Spleen (tissue), 11 donors: Measurements from ENCODE around the gene RNF152. TPM values are rescaled to one million over a fixed set of nuclear protein-coding genes. Genes with fewer than 3 reads are reported as not detected.
A peak's percentile ranks its signal among the peaks of the same experiment; 100 is the strongest.

Source experiments
- DNase-seq: peaks from one replicate; pipeline ENCODE4 v3.0.0-alpha.2; 2020
- H3K27ac ChIP-seq, 8 donors: fragments of 200-600 bp; sonication (generic) in 7 of 8; 1 replicate in 4 of 8; 2 replicates in 4 of 8; pipeline versions ENCODE4 v1.5.0 to v1.8.0; 2016 to 2021; ENCODE audit warnings: inconsistent platforms in 4 of 8, mild to moderate bottlenecking in 4 of 8, moderate library complexity in 1 of 8
- H3K27me3 ChIP-seq, 7 donors: fragments of 200-600 bp; sonication (generic) in 6 of 7; replicated peaks in 1 of 7; 1 replicate in 4 of 7; 2 replicates in 3 of 7; pipeline versions ENCODE4 v1.5.0 to v1.8.0; 2016 to 2021; ENCODE audit warnings: inconsistent platforms in 3 of 7, mild to moderate bottlenecking in 1 of 7
- H3K36me3 ChIP-seq, 6 donors: fragments of 200-600 bp; sonication (generic) in 5 of 6; 1 replicate in 4 of 6; 2 replicates in 2 of 6; pipeline versions ENCODE4 v1.5.0 to v1.8.0; 2016 to 2021; ENCODE audit warnings: inconsistent platforms in 2 of 6
- H3K4me1 ChIP-seq, 6 donors: fragments of 200-600 bp; sonication (generic) in 5 of 6; 1 replicate in 3 of 6; 2 replicates in 3 of 6; pipeline versions ENCODE4 v1.5.0 to v1.8.0; 2016 to 2021; ENCODE audit warnings: inconsistent platforms in 3 of 6
- H3K4me3 ChIP-seq, 8 donors: fragments of 200-600 bp; sonication (generic) in 7 of 8; 1 replicate in 4 of 8; 2 replicates in 4 of 8; pipeline versions ENCODE4 v1.5.0 to v1.8.0; 2016 to 2021; ENCODE audit warnings: inconsistent platforms in 4 of 8, mild to moderate bottlenecking in 4 of 8, moderate library complexity in 2 of 8
- H3K9me3 ChIP-seq, 8 donors: fragments of 200-600 bp; sonication (generic) in 7 of 8; 1 replicate in 4 of 8; 2 replicates in 4 of 8; pipeline versions ENCODE4 v1.5.0 to v1.8.0; 2016 to 2021; ENCODE audit warnings: inconsistent platforms in 4 of 8
- CTCF ChIP-seq, 11 experiments: fragments of 200-600 bp in 7 of 11; fragments of 450-650 bp in 4 of 11; sonication (generic) in 4 of 11; IDR thresholded peaks in 8 of 11; conservative IDR thresholded peaks in 3 of 11; 1 replicate in 7 of 11; 2 replicates in 4 of 11; pipeline versions ENCODE4 v1.4.0 to v1.8.0; 2016 to 2021; ENCODE audit warnings: antibody characterized with exemption in 11 of 11, inconsistent platforms in 4 of 11, mild to moderate bottlenecking in 1 of 11
- POLR2A ChIP-seq, 3 donors: fragments of 450-650 bp; IDR thresholded peaks; one replicate each; pipeline ENCODE4 v1.5.1; 2017; ENCODE audit warnings: antibody characterized with exemption in 3 of 3, mild to moderate bottlenecking in 1 of 3
- POLR2AphosphoS5 ChIP-seq, 3 donors: sonication (generic); formaldehyde crosslinking; IDR thresholded peaks; one replicate each; pipeline ENCODE4 v1.5.1; 2017; ENCODE audit warnings: antibody characterized with exemption in 3 of 3
- WGBS, 5 donors: extraction: QIAGEN DNeasy Blood & Tissue Kit in 3 of 5; methylation state at CpG; one replicate each; pipeline versions ENCODE4 v1.1.5 to v1.1.7; 2013 to 2018; 5-methylcytosine and 5-hydroxymethylcytosine counted together
- intact Hi-C: fragments of 100-400 bp; cut with DNase I; formaldehyde crosslinking; loops from one replicate; pipeline ENCODE4 v1.15.0; 2023; ENCODE audit warnings: low total_unique reads
- polyA plus RNA-seq, 3 donors: library from polyadenylated mRNA; stranded (reverse); fragments of 200-250 nt; gene quantifications; one replicate each; pipeline ENCODE4 v1.2.1, GENCODE V29; 2013
- total RNA-seq, 7 donors: library from RNA; depleted of rRNA in 3 of 7; stranded (reverse); fragments of >200 nt in 3 of 7; fragmentation: NEBNext Ultra II Directional in 4 of 7; extraction: Animal tissue kit (Norgen Biotek cat#: 25700) in 4 of 7; gene quantifications; one replicate each; pipeline versions ENCODE4 v1.1.0 to v1.2.1, GENCODE V29; 2016 to 2021
- donor health status: healthy with polysubstance abuse.
- donor health status: DM: no; HTN: no; CAD: no; lungs with moderate emphysema.
- donor health status: DM: no; HTN: no; CAD: no.
- donor health status: Bipolar disorder and iron deficiency.
- donor health status: healthy.
- donor health status: DM: no; HTN: no; CAD: no.
- donor health status: DM: yes; HTN: yes; CAD: no.

RNF152 gene
- total and polyA plus RNA-seq, 10 donors = 0.15 to 7.1 (median 2.2) TPM

- intact Hi-C loops = loop anchor here (10.0 kb wide), 1 partner anchor 340 kb away; no protein-coding TSS in a partner anchor
- TF ChIP-seq POLR2AphosphoS5 (IDR thresholded peaks at IDR 0.05) (no peak), CTCF (IDR thresholded peaks at IDR 0.05 in 8 of 11, conservative IDR thresholded peaks at IDR 0.05 in 3 of 11) (no peak), POLR2A (IDR thresholded peaks at IDR 0.05) (no peak)
- no peak for DNase-seq
- Histone ChIP-seq H3K27me3 (peaks cover 0 to 83% (median 30%) of the 10 kb centered on the region in 7 donors), H3K27ac (peak overlapping the region in 4 of 8 donors; percentile 11 to 52 (median 35)), H3K4me1 (peaks cover 2 to 34% (median 24%) of the 10 kb centered on the region in 6 donors), H3K36me3 (no peaks in the 10 kb centered on the region), H3K4me3 (peak overlapping the region; percentile 60 to 90 (median 74)), H3K9me3 (no peaks in the 10 kb centered on the region)
- 17 to 29% (median 22%) methylated on average over 21 to 28 of the region's 28 CpGs for WGBS, 5 donors
Measured at GRCh38 chr18:61894751-61895524, 2.1 kb upstream of the RNF152 start.

DNA sequence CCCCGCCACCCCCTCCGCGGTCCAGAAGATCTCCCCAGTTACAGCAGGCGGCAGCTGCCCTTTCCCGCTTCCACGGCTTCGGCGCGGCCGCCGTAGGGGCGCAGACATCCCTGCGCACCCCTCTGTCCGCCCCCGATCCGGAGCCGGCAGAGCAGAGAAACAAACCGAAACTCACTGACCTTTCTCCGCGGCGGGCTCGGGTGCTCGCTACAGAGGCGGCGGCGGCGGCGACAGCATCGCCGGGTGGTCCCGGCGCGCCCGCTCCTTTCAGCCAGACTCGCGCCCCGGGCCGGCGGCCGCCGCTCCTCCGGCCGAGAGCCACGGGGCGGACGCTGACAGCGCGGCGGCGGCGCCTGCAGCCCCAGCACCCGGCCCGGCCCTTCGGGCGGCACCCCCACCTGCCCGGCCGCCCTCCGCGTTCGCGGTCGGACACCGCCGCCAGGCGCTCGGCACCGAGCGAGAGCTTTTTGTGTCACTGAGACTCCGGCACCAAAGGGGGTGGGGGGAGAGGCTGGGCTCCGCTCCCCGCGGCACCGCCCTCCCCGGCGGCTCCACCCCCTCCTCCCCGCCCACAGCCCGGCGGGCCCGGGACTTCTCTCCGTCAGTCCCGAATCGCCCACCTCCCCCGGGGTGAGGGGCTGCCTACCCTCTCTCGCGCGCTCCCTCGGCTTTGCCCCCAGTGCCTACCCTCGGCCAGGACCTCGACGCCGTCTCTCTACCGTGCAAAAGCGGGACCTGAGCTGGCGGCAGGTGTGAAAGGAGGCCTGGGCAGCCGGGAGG, 1.4 kb upstream of the RNF152 start:
- peak; percentile 87 for DNase-seq
- H3K9me3 ChIP-seq = no peaks in the 10 kb centered on the region
- peaks cover 0 to 83% (median 30%) of the 10 kb centered on the region in 7 donors for H3K27me3 ChIP-seq
- peak overlapping the region; percentile 60 to 90 (median 74) for H3K4me3 ChIP-seq
- 0 to 1% (median 1%) methylated on average over 21 to 95 of the region's 95 CpGs for WGBS, 5 donors
- peak in 2 of 3 donors; percentile 43 to 65 for TF ChIP-seq POLR2AphosphoS5 (IDR thresholded peaks at IDR 0.05)
- TF ChIP-seq CTCF (IDR thresholded peaks at IDR 0.05 in 8 of 11, conservative IDR thresholded peaks at IDR 0.05 in 3 of 11) = peak in 1 of 11 experiments; percentile 9
- TF ChIP-seq POLR2A (IDR thresholded peaks at IDR 0.05) = no peak
- H3K4me1 ChIP-seq = peaks cover 2 to 34% (median 24%) of the 10 kb centered on the region in 6 donors
- no peaks in the 10 kb centered on the region for H3K36me3 ChIP-seq
- intact Hi-C loops = loop anchor here (10.0 kb wide), 1 partner anchor 339 kb away; no protein-coding TSS in a partner anchor
- H3K27ac ChIP-seq = peak overlapping the region in 5 of 8 donors; percentile 7 to 52 (median 24)

DNA sequence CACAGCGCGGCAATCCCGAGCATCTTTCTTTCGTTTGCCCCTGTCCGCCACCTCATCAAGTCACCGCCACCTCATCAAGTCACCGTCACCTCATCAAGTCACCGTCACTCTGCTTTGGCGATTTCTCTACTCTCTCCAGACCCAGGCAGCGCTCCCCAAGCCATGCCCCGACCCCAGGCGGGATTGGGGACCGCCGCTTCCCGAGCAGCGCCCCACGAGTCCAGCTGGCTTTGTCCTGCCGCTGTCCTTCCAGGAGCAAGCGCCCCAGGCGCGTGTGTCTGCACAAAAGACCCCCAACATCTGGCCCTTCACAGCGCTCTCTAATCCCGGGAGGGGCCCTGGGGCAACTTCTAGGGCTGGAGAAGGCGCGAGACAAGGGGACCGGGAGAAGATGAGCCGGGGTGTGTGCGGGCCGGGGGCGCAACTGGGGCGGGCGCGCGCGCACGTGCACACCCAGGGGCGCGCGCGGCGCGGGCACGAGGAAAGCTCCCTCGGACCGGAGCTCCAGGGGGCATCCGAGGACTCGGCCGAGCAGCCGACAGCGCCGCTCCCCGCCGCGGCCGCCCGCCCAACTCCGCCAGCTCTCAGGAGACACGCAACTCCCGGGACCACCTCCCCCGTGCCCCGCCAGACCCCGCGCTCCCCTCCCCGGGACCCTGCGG, 633 bp upstream of the RNF152 start:
- H3K27ac ChIP-seq = peak overlapping the region in 4 of 8 donors; percentile 7 to 52 (median 35)
- peaks cover 0 to 79% (median 30%) of the 10 kb centered on the region in 7 donors for H3K27me3 ChIP-seq
- WGBS, 5 donors = 1 to 5% (median 2%) methylated on average over 28 to 65 of the region's 65 CpGs
- no peak for TF ChIP-seq POLR2A (IDR thresholded peaks at IDR 0.05)
- TF ChIP-seq POLR2AphosphoS5 (IDR thresholded peaks at IDR 0.05) = no peak
- TF ChIP-seq CTCF (IDR thresholded peaks at IDR 0.05 in 8 of 11, conservative IDR thresholded peaks at IDR 0.05 in 3 of 11) = no peak
- no peaks in the 10 kb centered on the region for H3K36me3 ChIP-seq
- intact Hi-C loops = loop anchor here (10.0 kb wide), 1 partner anchor 339 kb away; no protein-coding TSS in a partner anchor
- H3K4me3 ChIP-seq = peak overlapping the region; percentile 60 to 90 (median 74)
- no peak for DNase-seq
- peaks cover 2 to 34% (median 24%) of the 10 kb centered on the region in 6 donors for H3K4me1 ChIP-seq
- no peaks in the 10 kb centered on the region for H3K9me3 ChIP-seq
